Hematopoietic multipotent progenitor cell treated with erythropoietin and hydrocortisone succinate and interleukin-3 and kit ligand, for 4 days (in vitro differentiated cells): ENCODE data around the gene ICAM2.

Experiments
- DNase-seq: peaks from one replicate; pipeline ENCODE4 v3.0.0-alpha.2; 2015

ICAM2 gene

DNA sequence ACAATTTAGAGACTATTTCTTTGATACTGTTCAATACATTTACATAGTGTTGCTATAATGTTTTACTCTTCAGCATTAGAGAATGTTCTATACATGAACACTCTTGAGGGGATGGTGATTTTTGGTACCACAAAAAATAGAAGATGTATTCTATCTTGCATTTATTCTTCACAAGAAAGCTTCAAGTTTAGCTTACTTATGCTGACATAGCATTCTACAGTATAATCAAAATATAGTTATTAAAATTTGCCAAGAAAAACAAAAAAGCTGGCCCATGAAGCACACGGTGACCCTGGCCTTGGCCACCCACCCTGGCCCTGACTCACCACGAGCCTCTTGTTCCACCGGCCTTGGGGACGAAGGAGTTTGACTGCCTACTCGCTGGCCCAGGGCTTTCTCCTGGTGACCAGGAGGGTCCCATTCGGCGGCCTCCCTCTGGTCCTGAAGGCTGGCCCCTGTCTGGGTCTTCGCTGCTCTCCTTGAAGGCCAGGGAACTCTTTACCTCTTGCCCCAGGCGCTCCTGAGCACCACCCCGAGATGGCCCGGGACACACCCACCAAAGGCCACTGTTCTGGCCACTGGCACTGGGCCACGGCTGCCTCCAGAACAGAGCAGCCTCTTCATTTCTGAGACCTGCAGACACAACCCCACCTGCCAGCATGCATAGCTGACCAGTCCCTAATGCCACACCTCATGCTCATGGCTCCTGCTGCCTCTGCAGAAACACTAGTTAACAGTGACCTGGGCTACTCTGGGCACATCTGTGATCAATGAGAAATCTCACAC, 22.5 kb upstream of the ICAM2 start:
- DNase-seq = no peak

DNA sequence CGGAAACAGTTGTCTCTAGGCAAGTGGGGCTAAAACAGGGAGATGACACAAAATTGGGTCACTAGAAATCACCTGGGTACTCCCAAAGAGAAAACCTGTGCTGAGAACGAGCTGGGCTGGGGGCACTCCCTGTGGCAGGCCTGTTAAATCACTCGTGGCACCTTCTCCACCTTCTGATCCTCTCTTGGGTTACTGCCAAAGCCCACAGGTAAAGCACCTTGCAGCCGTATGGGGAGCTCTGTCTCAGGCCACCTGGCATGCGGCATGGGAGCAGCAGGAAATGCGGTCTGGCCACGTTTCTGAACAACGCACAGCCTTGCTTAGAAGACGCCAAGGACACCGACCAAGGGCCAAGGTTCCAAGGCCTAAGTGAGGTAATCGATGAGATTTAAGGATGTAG, 21.5 kb upstream of the ICAM2 start:
- no peak for DNase-seq

DNA sequence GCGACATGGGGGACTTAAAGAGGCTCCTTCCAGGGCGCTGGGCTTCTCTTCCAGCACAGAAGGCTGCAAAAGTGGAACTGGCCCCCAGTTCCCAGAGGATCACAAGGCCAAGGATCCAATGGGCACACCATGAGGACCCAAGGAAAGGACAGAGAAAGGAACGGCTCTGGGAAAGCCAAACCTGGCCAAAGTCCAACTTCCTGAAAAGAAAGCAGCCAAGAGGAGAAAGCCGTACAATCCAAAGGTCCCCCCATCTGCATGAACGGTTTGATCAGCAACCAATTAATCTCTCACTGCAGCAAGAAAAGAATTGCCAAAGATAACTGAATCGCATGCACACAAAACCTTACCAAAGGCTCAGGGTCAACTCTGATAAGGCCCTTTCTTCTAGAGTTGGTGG, 19.8 kb upstream of the ICAM2 start:
- DNase-seq = no peak

DNA sequence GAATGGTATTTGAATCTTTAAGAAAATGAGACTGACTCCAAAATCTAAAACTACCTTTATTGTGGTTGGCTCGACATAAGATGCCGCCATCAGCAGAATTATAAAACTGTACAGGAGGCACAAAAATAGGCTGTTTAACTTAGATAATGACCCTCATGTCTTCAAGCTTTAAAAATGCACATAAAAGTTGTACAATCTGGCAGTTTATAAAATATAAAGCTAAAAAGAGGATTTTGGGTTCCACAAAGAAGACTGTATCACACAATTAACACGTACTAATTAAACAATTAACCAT, 18.6 kb upstream of the ICAM2 start:
- no peak for DNase-seq

DNA sequence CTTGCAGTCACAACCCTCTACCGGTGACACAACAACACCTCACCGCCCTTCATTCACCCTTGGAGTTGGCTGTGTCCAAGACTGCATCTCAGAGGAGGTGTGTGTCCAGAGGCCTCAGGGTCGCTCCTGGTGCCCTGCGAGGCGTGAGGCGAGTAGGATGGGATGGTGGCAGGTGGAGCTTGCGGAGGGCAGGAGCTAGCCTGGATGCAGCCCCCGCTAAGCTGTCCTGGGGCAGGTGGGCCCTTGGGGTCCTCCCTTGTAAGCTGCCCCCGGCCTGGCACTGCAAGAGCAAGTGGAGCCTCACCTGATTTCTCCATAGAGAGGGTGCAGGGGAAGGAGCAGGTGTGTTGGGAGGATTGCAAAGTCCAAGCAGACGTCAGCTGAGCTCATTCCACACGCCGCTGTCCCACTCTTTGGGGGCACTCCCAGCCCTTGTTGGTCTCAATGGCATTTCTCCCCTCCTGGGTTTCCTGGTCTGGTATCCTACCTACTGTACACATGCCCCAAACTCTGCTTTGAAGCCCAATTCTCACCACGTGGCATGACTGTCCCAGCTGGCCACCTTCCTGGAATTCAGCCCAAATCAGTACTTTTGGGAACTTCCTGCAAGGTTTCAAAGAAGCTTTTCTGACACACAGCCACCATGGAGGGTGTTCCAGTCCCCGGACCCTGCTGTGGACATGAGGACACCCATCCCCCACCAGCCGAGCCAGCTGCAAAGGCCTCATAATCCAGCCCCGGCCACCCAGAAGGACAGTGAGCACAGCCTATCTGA, 18.1 kb upstream of the ICAM2 start:
- DNase-seq = no peak

DNA sequence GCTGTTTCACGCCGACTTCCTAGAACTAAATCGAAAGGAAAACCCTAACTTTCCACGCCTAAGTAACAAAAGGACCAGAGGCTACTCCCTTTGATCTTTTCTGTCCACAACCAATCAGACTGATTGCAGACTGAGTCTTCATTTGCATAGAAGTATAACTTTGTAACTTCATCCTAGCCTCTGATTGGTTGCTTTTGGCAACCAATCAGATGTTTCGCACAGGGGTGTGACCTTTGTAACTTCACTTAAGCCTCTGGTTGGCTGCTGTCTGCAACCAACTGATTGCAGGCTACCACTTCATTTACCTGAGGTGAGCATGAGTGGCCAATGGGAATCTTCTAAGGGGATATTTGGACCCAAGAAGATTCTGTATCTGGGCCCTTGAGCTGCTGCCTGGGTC, 17.4 kb upstream of the ICAM2 start:
- DNase-seq = no peak

DNA sequence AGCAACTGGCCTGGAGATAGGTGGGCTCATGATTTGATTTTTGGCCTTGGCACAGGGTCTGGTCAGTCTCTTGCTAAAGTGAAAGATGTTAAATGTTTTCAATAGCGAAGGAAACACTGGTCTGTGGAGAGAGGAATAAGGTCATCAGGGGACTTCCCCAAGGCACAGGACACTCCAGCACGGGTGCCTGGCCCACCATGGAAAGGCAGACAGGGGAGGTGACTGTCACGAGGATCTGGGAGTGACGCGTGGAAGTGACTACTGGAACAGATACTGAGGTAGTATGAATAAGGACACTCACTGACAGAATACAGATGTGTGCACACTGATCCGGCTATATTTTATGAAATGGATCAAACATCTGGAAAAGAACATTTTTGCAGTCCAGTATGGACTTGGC, 16.7 kb upstream of the ICAM2 start:
- no peak for DNase-seq

DNA sequence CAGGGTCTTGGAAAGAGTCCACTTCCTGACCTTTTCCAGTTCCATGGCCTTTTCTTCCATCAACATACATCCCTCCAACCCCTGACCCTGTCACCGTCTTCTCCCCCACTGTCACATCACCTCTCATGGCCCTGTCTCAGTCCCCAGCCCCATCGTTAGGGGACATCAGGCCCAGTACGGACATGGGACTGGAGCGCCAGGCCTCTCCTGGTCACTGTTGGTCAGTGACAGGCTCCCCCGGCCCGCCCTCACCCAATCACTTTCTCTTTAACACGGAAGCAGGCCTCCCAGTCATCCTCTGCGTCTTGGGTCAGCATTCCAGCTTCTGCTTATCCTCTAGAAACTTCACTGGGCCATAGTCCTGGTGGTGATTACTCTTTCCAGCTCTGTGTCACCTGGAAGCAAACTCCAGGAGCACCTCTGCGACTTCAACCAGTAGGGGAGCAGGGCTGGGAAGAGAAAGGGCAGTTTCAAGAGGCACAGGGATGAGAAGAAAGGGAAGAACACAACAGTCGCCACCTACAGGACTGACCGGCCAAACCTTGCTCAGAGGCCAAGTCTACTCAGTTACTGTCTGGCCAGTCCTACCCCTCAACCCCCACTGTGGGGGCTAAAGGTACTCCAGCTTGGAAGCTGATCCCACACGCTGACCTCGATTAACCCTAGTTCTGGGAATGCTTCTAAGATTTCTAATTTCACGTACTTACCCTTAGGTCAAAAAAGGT, 15.9 kb upstream of the ICAM2 start:
- DNase-seq = no peak

DNA sequence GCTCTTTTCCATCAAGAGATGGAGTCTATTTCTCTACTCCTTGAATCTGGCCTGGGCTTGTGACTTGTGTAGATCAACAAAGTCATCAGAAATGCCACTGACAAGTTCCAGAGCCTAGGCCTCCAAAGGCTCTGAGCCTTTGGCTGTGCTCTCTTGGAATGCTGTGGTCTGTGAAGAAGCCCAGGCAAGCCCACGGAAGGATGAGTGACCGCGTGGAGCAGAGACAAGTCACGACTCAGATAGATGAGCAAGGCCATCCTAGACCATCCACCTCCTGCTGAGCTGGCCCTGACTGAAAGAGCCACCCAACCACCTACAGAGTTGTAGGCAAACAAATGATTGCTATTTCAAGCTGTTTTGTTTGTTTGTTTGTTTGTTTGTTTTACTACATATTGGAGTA, 11.6 kb upstream of the ICAM2 start:
- DNase-seq = no peak

DNA sequence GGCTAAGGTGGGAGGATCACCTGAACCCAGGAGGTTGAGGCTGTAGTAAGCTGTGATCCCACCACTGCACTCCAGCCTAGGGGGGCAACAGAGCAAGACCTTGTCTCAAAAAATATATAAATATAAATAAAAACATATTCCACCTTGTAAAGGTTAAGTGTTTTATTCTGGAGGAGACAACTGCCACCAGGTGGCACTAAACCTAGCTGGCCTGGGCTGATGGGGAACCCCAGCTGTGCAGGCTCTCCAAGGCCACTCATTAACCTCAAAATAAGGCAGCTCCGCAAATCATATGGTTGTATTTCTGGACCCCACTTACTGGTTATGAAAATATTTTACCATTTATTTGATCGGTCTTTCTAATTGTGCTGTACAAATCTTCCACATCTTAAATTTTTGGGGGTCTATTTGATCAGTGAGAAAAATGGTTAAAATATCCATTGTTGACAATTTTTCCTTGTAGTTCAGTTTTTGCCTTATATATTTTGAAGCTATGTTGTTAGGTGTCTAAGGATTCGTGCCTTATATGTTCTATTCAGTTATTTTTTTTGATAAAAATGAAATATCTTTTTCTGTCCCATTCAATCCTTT, 8.5 kb upstream of the ICAM2 start:
- DNase-seq = peak; percentile 87

DNA sequence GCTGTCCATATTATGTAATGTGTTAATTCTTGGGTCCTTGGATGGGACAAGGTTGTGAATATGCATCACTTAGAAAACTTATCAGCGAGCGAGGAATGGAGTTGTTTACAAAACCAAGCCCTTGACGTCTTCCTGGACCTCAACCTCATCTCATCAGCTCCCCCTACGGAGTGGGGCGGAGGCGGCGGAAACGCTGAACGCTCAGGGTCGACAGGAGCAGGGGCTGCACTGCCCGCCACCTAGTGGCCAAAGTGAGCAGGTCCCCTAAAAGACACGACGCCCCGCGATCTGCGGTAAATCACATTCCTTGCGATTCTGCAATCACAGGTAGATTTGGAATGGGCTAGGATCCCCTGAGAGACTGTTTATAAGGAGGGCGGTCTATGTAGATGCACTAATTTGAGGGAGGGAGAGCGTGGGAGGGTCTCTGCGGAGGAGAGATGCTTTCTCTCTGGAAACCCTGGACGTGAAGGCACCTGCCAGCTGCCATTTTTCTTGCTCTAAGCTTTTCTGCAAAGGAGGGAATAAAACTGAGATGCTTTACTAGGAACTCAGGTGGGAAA, 5.4 kb upstream of the ICAM2 start:
- peak; percentile 98 for DNase-seq

DNA sequence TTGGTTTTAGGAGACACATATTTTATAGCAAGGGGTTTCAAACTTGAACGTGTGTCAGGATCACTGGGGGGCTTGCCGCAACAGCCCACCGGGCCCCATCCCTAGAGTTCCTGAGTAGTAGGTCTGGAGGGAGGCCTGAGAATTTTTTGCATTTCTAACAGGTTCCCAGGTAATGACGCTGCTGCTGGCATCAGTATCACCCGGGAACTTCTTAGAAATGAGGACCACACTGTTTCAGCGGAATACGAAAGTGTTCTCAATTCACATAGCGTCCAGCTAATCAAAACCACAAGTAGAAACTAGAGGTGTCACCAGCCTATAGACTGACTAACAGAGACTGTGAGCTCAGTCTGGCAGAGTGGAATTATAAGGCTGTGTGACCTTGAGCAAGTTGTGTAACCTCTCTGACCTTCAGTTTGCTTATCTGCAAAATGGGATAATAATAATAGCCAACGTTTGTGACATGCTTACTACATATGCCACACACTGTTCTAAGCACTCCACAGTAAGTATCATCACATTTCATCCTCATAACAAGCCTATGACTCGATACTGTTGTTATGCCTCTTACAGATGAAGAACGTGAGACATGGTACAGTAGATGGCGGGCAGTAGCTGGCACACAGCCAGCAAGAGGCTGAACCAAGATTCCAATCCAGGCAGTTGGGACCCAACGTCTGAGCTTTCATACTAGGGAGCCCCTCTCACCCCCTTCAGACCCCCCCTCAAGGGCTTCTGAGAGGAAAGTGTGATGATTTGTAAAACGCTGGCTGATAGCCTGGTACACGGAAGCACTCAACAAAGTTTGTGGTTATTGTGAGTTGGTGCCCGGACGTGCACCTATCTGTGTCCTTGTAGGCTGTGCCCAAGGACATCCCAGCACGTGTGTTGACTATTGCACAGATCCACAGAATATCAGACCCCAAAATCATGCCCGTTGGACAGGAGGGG, 4.6 kb upstream of the ICAM2 start:
- peak; percentile 46 for DNase-seq

DNA sequence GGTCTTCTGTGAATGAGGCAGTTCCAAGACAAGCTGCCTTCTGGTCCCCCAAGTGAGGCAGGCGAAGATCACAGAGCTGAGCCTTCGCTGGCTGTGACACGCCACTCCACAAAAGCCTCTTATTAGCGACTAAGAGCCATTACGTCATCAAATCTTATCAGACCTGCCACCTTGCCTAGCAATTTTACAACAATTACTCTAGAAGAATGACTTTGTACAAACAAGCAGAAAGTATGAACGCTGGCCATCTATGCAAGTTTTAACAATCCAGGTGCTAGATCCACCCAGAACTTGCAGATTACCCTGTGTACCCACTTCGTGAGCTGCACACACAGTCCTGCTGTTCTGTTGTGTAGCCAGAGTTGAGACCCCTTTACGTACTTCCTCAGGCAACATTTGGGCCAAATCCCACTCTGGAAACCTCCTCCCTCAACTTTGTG, 3.8 kb upstream of the ICAM2 start:
- DNase-seq = peak; percentile 96

DNA sequence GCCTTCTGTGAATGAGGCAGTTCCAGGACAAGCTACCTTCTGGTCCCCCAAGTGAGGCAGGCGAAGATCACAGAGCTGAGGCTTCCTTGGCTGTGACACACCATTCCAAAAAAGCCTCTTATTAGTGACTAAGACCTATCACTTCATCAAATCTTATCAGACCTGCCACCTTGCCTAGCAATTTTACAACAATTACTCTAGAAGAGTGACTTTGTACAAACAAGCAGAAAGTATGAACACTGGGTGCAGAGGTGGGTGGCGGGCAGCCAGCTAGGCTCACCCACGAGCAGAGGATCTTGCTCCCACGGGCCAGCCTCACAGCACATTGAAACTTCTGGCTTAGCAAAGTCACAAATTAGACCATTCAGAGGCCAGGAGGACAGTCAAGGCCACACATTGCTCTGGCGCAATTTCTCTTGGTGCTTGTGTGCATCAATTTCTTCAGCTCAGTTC, 2.2 kb upstream of the ICAM2 start:
- peak; percentile 66 for DNase-seq

DNA sequence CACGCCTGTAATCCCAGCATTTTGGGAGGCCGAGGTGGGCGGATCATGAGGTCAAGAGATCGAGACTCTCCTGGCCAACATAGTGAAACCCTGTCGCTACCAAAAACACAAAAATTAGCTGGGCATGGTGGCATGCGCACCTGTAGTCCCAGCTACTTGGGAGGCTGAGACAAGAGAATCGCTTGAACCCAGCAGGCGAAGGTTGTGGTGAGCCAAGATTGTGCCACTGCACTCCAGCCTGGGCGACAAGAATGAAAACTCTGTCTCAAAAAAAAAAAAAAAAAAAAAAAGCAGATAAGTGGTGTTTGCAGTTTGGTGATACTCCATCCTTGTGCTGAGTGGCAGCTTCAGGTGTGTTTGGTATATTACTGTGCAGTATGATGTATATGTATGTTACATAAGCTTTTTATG, 877 bp downstream of the ICAM2 start:
- peak; percentile 50 for DNase-seq

DNA sequence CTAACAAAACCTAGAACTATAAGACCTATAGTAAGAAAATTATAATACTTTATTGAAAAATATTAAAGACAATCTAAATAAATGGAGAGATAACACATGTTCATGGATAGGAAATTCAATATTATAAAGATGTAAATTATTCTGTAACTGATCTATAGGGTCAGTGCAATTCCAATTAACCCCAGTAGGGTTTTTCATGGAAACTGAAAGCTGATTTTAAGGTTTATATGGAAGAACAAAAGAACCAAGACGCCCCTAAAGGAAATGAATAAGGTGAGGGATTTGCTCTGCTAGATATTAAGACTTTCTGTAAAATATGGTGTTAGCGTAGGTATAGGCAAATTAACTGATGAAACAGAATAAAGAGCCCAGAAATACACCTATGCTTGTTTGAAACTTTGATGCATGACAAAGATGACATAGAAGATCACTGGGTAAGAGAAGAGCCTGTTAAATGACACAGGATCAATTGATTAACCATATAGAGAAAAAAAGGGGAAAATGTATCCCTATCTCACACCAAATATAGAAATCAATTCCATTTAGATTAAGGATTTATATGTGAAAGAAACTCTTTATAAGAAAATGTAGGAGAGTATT, 3.0 kb downstream of the ICAM2 start:
- DNase-seq = peak; percentile 41

DNA sequence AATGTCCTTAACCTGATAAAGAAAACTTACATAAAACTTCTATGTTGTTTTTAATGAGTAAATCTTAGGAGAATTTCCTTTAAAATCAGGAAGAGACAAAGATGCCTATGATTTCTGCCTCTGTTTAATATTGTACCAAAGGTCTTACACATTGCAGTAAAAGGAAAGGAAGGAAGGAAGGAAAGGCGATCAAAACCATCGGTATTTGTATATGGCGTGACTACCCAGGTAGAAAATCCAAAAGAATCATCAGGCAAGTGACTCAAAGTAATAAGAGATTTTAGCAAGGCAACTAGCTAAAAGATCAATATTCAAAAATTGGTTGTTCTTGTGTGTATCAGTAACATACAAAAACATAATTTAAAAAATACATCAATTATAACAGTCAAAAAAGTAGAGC, 3.5 kb downstream of the ICAM2 start:
- DNase-seq = no peak

DNA sequence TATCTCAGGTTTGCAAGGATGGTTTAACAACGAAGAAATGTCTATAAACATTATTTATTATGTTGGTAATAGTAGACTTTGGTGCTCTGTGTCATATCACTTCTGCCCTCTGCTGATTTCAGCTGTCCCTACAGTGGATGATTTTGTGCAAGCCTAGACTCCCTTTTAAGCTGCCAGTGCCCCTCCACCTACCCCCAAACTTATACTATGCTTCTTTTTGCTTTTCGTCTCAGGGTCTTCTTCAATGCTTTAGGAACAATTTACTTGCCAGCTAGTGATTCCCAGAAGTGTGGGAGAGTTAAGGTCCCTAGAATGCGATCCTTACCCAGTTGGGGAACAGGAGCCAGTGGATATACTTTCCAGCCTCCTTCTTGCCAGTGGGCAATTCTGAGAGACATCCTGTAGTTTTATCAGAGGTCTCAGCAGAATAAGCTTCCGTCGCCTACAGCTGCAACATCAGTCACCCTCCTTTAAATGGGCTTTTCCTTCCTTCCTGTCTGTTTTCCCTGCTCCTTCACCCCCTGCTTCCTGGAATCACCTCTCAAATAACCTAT, 4.1 kb downstream of the ICAM2 start:
- peak; percentile 69 for DNase-seq

DNA sequence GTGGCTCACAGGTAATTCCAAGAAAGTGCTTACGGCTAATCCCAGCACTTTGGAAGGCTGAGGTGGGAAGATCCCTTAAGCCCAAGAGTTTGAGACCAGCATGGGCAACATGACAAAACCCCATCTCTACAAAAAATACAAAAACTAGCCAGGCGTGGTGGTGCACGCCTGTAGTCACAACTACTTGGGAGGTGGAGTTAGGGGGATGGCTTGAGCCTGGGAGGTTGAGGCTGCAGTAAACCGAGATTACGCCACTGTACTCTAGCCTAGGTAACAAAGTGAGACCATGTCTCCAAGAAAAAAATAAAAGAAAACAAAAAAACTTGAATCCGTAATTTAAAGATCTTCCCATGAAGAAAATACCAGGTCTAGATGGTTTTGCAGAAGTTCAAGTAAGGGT, 5.0 kb downstream of the ICAM2 start:
- no peak for DNase-seq

DNA sequence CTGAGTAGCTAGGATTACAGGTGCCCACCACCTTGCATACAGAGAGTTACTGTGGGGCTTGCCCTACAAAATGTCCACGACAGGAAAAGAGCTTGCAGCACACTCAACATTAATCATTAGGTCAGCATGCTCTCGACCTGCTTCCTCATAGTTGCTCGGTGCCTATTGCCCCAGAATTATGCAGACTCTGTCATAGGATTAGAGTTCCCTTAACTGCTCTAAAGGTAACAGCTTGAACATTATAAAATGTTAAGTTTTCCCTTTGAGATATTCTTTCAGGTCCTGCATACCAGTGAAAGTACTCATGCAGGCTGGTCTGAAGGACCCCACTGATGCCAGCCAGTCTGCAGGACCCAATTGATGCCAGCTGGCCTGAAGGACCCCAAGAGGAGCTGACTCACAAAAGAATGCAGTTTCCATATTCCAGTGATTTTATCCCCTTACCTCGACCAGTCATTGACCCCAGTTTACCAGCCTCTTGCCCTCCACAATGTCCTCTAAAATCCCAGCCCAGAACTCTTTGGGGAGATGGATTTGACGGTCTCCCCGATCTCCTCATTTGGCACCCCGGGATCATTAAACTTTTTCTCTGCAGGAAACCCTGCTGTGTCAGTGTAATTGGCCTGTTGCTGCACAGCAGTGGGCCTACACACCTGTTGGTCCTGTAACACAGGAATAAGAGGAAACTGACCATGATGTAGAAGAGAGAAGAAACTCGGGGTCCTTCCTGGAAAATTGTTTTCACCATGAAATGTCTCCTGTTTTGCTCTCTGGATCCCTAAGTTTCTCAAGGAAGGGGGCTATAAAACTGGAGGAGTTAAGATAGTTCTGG, 10.6 kb downstream of the ICAM2 start:
- peak; percentile 46 for DNase-seq
